Measurements from ENCODE around the gene RBM20. TPM values are rescaled to one million over a fixed set of nuclear protein-coding genes. Genes with fewer than 3 reads are reported as not detected.
A peak's percentile ranks its signal among the peaks of the same experiment; 100 is the strongest.

The RBM20 gene
- total and polyA plus RNA-seq, 2 of the 13 experiments (the other 11 are each of a cell fraction or from before 2014, with no cell fraction given), result 0.02 to 0.22 TPM

DNA sequence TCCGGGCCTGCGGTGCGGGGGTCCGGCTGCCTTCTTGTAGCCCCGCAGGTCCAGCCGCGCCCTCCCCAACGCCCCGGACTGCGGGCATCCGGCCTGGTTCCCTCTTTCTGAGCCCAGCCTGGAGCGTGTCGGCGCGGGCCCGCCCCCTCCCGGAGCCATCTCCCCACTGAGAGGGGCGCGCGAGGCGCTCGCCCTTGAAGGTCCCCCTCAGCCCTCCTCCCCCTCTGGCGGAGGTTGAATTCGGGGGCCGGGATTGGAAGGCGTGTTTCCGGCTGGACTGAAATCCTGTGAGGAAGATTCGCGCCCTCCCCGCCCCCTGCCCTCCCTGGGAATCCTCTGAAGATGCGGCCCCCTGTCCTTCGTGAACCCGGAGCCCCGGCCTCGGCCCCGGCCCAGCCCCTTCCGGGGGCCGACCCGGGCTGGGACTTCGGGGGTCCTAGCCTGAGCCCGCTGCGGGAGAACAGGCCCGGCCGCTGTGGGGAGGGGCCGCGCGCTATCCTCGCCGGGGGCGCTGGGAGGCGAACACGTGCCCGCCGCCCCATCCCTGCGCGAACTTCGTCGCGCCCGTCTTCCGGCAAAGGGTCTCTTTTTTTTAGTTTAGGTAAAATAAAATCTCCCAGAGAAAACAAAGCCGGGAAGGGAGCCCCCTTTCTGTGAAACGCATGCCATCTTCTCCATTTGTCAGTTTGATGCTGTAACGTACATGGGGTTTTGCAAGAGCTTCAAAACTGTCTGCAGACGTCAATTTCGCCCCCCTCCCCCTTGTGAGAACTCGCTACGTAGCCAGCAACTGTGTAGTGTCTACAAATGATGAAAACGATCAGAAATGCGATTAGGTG, 228.2 kb downstream of the RBM20 start (continued):
- TF ChIP-seq PHF20 (CRISPR knock-in tag; IDR thresholded peaks at IDR 0.05) (no peak), ZNF550 (CRISPR knock-in tag; IDR thresholded peaks at IDR 0.05; ENCODE audit: borderline replicate concordance) (no peak), ZNF30 (CRISPR knock-in tag; IDR thresholded peaks at IDR 0.05) (no peak), ZSCAN21 (CRISPR knock-in tag; IDR thresholded peaks at IDR 0.05; ENCODE audit: borderline replicate concordance) (no peak; the same call in 1 of the 2 replicates), ZNF282 (IDR thresholded peaks at IDR 0.05; ENCODE audit: partially characterized antibody) (no peak), SIN3A (IDR thresholded peaks at IDR 0.05; ENCODE audit: borderline replicate concordance, low read depth, low read length) (peak; percentile 30; the same call in 1 of the 2 replicates), RCOR2 (CRISPR knock-in tag; IDR thresholded peaks at IDR 0.05) (no peak), MXI1 (IDR thresholded peaks at IDR 0.05; ENCODE audit: borderline replicate concordance, low read depth, low read length) (no peak; the same call in 2 of the 3 replicates), MIXL1 (CRISPR knock-in tag; IDR thresholded peaks at IDR 0.05) (no peak), XBP1 (CRISPR knock-in tag; IDR thresholded peaks at IDR 0.05) (no peak), ZNF709 (CRISPR knock-in tag; IDR thresholded peaks at IDR 0.05) (no peak), ZNF224 (CRISPR knock-in tag; IDR thresholded peaks at IDR 0.05) (no peak)
- TF ChIP-seq, protein P1, sequence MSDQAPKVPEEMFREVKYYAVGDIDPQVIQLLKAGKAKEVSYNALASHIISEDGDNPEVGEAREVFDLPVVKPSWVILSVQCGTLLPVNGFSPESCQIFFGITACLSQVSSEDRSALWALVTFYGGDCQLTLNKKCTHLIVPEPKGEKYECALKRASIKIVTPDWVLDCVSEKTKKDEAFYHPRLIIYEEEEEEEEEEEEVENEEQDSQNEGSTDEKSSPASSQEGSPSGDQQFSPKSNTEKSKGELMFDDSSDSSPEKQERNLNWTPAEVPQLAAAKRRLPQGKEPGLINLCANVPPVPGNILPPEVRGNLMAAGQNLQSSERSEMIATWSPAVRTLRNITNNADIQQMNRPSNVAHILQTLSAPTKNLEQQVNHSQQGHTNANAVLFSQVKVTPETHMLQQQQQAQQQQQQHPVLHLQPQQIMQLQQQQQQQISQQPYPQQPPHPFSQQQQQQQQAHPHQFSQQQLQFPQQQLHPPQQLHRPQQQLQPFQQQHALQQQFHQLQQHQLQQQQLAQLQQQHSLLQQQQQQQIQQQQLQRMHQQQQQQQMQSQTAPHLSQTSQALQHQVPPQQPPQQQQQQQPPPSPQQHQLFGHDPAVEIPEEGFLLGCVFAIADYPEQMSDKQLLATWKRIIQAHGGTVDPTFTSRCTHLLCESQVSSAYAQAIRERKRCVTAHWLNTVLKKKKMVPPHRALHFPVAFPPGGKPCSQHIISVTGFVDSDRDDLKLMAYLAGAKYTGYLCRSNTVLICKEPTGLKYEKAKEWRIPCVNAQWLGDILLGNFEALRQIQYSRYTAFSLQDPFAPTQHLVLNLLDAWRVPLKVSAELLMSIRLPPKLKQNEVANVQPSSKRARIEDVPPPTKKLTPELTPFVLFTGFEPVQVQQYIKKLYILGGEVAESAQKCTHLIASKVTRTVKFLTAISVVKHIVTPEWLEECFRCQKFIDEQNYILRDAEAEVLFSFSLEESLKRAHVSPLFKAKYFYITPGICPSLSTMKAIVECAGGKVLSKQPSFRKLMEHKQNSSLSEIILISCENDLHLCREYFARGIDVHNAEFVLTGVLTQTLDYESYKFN (CRISPR knock-in tag; conservative IDR thresholded peaks at IDR 0.05), result peak; percentile 23; the same call in 1 of the 2 replicates
- TF ChIP-seq, protein P2, sequence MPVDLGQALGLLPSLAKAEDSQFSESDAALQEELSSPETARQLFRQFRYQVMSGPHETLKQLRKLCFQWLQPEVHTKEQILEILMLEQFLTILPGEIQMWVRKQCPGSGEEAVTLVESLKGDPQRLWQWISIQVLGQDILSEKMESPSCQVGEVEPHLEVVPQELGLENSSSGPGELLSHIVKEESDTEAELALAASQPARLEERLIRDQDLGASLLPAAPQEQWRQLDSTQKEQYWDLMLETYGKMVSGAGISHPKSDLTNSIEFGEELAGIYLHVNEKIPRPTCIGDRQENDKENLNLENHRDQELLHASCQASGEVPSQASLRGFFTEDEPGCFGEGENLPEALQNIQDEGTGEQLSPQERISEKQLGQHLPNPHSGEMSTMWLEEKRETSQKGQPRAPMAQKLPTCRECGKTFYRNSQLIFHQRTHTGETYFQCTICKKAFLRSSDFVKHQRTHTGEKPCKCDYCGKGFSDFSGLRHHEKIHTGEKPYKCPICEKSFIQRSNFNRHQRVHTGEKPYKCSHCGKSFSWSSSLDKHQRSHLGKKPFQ (CRISPR knock-in tag; IDR thresholded peaks at IDR 0.05; ENCODE audit: insufficient replicate concordance), result no peak
- TF ChIP-seq, protein P3, sequence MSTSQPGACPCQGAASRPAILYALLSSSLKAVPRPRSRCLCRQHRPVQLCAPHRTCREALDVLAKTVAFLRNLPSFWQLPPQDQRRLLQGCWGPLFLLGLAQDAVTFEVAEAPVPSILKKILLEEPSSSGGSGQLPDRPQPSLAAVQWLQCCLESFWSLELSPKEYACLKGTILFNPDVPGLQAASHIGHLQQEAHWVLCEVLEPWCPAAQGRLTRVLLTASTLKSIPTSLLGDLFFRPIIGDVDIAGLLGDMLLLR (CRISPR knock-in tag; IDR thresholded peaks at IDR 0.05), result peak; percentile 25; the same call in 1 of the 2 replicates
- TF ChIP-seq, protein P4, sequence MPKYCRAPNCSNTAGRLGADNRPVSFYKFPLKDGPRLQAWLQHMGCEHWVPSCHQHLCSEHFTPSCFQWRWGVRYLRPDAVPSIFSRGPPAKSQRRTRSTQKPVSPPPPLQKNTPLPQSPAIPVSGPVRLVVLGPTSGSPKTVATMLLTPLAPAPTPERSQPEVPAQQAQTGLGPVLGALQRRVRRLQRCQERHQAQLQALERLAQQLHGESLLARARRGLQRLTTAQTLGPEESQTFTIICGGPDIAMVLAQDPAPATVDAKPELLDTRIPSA (CRISPR knock-in tag; IDR thresholded peaks at IDR 0.05; ENCODE audit: borderline replicate concordance), result no peak
- TF ChIP-seq, protein P5, sequence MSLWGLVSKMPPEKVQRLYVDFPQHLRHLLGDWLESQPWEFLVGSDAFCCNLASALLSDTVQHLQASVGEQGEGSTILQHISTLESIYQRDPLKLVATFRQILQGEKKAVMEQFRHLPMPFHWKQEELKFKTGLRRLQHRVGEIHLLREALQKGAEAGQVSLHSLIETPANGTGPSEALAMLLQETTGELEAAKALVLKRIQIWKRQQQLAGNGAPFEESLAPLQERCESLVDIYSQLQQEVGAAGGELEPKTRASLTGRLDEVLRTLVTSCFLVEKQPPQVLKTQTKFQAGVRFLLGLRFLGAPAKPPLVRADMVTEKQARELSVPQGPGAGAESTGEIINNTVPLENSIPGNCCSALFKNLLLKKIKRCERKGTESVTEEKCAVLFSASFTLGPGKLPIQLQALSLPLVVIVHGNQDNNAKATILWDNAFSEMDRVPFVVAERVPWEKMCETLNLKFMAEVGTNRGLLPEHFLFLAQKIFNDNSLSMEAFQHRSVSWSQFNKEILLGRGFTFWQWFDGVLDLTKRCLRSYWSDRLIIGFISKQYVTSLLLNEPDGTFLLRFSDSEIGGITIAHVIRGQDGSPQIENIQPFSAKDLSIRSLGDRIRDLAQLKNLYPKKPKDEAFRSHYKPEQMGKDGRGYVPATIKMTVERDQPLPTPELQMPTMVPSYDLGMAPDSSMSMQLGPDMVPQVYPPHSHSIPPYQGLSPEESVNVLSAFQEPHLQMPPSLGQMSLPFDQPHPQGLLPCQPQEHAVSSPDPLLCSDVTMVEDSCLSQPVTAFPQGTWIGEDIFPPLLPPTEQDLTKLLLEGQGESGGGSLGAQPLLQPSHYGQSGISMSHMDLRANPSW (CRISPR knock-in tag; IDR thresholded peaks at IDR 0.05; ENCODE audit: borderline replicate concordance), result no peak
- TF ChIP-seq, protein P6, sequence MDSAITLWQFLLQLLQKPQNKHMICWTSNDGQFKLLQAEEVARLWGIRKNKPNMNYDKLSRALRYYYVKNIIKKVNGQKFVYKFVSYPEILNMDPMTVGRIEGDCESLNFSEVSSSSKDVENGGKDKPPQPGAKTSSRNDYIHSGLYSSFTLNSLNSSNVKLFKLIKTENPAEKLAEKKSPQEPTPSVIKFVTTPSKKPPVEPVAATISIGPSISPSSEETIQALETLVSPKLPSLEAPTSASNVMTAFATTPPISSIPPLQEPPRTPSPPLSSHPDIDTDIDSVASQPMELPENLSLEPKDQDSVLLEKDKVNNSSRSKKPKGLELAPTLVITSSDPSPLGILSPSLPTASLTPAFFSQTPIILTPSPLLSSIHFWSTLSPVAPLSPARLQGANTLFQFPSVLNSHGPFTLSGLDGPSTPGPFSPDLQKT (CRISPR knock-in tag; IDR thresholded peaks at IDR 0.05; ENCODE audit: borderline replicate concordance), result no peak
